SW 1271 (cell line): Measurements from ENCODE around the gene GATAD2A.
A peak's percentile ranks its signal among the peaks of the same experiment; 100 is the strongest.
"Not testable (repeated sequence)": the region's sequence is repeated elsewhere in the genome, so short reads cannot be mapped to it uniquely, and the experiment has no call there.

Experiments used
- DNase-seq, 2 experiments: peaks; one replicate each; lab custom pipeline; 2025; lab: John Stamatoyannopoulos, UW

GATAD2A gene

DNA sequence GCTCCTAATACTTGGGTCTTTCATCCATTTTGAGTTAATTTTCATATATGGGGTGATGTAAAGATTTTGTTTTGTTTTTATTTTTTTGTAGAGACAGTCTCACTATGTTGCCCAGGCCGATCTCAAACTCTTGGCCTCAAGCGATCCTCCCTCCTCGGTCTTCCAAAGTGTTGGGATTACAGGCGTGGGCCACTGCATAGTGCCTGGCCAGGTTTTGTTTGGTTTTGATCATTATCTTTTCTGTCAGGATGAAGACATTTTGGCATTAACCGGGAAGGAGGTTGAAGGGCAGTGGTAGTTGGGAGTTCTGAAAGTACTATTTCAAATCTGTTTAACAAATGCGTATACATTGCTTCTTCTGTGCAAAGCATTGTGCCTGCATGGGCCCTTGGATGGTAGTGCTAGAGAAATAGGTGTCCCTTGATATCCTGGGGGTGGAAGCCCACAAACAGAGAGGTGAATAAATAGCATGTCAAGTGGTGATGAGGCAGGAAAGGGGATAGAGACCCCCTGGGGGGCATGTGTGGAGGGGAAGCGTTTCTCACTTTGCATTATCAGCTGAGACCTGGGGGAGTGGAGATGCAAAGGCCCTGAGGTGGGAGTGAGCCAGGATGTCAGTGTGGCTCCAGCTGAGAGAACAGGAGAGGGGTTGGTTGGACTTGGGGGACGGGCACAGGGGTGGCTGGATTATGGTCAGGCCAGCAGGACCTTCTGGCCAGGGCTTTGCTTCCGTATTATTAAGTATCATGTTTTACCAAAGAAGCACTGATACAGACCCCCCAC is 41.4 kb downstream of the GATAD2A start:
- no peak for DNase-seq

DNA sequence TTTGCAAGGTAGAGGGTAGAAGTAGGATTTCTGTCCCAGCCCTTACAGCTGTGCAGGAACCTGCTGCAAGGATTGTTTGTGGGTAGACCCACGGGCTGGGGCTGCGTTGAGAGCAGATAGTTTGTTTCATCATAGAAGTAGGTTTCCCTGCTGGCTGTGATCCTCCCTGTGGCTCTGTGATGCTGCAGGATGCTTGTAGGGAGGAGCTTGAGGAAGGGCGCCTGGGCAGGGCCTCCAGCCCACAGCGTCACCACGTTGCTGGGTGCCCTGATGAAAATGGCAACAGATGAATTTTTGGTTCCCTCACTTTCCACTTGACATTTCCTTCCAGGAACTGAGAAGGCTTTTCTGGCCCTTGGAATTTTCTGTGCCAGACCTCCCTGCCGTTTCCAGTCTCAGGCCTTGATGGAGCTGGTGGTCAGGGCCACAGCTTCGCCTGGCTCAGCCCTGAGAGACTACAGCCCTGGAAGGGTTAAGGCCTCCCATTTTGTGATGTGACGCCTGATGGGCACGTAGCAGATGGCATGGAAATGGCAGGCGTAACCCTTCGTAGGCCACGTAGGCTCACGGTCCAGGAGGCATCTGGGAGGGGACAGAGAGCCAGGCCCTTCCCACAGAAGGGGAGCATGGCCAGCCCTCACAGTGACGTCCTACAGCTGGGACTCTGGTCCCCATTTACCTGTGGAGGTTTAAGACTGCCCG is 42.2 kb downstream of the GATAD2A start:
- DNase-seq: no peak

DNA sequence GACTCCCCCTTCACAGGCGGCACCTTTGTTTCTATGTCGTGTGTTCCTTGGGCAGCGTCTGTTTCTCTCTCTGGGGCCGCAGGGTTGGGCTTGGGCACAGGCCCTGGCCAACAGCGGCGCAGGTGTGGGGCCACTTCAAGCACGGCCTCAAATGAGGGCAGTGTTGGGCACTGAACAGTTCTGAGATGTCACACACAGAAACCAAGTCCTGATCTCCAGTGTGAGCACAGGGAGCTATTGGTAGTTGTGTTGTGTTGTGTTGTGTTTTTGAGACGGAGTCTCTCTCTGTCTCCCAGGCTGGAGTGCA is 42.7 kb downstream of the GATAD2A start:
- DNase-seq: no peak

DNA sequence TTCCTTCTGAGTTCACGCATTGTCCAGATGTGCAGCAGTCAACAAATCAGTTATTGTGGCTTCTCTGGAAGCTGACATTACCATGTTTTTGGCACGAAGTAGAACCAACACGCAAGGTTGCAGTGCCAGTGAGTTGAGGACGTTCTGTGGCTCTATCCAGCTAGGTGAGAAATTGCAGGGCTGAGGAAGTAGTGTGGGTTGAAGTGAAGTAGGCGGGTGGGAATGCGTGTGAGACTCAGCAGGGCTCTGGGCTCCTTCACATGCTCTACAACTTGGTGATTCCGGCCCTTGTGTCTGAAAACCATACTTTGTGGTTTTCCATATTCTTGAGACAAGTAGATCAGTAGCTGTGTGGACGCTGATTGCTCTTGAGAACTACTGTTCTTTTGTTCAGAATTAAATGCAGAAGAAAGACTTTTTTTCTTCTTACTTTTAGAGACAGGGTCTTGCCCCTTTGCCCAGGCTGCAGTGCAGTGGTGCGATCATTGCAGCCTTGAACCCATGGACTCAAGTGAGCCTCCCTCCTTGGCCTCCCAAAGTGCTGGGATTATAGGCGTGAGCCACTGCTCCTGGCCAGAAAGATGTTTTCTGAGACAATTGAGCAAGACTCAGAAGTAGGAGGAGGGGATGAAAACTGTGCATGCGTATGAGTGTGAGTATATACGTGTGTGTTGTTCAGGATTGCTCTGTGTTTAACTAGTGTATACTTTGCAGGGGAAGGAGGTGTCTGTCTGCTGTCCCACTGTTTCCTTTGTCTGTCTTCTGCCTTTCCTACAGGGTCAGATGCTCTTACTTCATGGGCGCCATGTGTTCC is 46.2 kb downstream of the GATAD2A start:
- DNase-seq: no peak

DNA sequence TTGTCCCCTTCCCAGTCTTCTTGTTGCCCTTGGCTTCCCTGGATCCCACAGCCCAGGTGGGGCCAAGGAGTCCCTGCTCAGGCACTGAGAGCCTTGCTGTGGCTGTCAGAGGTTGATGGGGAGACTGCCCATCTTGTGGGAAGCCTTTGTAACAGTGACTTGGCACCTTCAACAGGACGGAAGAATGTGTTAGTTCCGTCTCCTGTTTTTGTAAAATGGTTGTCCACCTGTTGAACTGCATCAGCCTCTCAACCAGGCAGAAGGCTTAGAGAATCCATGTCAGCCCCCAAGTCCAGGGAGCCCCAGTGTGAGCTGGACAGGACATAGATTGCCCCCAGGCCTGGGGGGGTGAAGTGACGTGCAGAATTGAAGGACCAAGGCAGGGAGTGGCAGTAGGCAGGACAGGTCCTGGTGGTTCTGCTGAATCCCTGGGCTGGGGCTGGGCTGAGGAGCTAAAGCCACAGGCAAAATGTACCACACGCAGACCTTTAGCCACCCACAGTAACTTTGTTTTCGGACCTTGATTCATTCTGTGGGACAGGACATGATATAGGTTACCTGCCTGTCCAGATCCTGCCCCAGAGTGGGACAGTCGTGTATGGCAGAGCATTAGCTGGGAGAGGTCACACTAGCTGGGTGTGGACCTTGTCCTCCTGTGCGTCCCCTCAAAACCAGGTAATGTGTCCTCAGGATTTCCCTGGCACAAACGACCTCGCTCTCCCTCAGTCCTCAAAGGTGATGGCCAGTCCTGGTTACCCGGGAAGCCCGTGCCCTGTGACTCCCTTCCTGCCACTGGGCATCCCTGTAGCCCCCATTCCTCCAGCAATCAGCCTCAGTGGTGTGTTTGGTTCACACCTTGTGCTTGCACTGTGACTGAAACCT is 47.0 kb downstream of the GATAD2A start:
- no peak for DNase-seq

DNA sequence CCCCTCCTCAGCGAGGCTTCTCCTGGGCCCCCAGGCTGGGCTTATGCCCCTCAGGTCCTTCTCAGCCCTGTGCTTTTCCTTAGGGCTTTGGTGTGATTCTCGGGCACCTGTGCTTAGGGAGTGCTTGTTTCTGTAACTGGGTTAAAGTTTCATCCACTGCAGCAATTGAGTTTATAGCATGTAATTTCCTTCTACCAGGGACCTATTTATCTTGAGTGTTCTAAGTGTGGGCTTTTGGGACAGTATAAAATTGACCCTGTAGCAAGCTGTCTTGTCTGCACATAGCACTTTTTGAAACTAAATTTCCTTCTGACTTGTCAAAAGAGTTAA is 47.6 kb downstream of the GATAD2A start:
- no peak for DNase-seq

DNA sequence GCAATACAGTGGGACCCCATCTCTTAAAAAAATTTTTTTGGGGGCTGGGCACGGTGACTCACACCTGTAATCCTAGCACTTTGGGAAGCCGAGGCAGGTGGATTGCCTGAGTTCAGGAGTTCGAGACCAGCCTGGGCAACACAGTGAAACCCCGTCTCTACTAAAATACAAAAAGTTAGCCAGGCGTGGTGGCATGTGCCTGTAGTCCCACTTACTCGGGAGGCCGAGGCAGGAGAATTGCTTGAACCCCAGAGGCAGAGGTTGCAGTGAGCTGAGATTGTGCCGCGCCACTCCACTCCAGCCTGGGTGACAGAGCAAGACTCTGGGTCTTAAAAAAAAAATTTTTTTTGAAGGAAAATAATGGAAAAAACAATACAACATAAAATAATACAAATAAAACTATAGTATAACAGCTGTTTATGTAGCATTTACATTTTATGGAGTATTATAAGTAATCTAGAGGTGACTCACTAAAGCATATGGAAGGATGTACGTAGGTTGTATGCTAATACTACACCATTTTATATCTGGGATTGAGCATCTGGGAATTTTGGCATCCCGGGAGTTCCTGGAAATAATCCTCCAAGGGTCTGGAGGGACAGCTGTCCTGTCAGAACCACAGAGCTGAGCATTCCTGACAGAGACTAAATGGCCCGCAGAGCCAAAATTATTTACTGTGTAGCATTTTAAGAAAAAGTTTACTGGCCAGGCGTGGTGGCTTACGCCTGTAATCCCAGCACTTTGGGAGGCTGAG is 49.9 kb downstream of the GATAD2A start:
- not testable (repeated sequence) for DNase-seq

DNA sequence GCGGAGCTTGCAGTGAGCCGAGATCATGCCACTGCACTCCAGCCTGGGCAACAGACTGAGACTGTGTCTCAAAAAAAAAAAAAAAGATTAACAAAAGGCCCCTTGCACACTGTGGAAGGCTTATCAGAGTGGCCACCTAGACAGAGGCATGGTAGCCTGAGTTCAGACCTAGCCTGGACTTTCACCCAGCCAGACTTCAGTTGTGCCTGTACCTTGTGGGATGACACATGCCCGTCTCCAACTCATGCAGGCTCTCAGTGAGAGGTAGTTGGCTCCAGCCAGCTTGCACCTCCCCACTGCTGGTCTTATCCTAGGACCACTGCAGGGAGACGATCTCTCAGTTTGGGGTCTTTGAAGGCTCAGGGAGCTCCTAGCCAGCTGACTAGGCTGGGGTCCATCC is 52.2 kb downstream of the GATAD2A start:
- DNase-seq: no peak

DNA sequence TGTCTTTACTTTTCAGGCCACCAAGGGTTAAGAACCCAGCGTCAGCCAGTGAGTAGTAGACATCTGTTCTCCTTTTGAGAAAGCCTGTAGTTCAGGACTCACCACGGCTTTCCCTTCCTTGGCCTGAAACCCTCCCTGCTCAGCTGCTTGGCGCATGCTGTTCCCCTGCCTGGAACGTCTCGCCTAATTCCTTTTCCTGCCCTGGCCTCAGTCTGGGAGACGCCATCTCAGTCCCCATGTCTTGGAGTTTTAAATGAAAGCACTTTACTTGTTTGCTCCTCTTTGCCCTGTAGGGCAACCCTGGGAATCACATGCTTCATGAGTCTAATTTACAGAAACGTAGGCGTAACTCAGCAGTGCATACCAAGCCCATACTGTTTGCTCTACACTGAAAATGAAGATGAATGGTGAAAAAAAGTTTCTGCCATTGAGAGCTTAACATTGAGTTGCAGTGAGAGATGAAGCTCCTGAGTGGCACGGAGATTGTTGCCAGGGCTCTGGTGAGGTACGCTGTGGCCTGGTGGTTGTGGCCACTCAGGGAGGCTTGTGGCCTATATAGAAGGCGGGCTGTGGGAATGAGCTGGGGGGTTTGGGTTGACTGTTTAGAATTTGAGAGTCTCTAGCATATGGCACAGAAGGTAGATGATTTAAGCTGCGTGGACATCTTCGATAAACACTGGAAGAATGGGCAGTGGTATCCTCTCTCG is 52.8 kb downstream of the GATAD2A start:
- no peak for DNase-seq

DNA sequence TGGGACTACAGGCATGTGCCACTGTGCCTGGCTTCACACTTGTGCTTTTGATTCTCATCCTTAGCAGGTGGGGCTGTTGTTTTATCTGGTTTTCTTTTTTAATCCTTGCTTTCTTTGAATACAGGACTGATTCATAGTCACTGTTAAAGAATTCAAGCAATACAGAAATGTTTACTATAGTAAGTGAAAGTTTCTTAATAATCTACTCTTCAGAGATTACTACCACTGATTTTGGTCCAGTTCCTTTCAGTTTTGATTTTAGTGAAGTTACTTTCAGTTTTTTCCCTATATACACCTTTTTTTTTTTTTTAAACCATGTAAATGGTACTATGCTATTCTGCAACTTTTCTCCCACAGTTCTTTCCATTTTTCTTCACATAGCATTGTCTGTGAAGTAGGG is 53.6 kb downstream of the GATAD2A start:
- no peak for DNase-seq

DNA sequence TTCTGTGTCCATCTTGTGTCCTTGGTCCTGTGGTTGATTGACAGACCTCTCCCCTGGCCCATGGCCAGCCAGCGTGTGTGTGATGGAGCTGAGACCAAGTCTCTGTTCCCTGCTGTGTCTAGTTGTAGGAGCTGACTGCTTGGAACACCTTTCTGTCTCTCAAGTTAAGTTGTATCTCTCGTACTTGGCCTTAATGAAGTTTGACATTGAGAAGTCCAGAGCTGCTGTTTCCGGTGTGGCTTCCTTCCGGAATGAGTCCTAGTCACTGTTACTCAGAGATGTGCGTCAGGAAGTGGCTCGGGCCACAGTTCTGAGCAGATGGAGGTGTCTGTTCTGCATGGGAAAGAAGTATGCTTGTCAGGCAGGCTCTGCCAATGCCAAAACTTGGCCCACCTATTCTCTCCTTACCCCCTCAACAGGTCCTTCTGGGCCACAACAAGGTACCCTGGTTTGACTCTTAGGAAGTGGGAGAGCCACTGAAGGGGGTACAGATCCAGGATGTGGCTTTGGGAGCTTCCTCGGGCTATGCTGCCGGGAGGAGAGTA is 54.3 kb downstream of the GATAD2A start:
- DNase-seq: peak; percentile 36 to 76

DNA sequence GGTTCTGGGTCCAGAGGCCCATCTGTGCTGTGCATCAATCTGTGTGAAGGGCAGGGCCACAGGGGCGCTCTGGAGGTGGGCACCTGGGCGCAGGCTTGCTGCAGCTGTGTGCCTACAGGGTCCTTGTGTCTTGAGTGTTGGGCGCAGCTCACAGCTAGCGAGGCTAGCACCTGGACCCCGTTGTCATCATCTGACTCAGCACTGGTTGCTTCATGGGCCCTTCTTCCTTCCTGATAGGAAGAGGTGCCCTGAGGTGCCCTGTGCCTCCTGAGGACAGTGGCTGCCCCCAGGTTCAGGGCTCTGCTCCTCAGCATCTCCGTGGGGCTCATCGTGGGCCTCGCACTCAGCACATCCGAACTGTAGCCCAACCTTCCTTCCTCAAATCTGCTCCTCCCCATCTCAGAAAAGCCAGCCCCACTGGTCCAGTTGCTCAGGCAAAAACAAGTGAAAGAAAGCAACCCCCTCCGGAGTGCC is 54.8 kb downstream of the GATAD2A start:
- DNase-seq: no peak

DNA sequence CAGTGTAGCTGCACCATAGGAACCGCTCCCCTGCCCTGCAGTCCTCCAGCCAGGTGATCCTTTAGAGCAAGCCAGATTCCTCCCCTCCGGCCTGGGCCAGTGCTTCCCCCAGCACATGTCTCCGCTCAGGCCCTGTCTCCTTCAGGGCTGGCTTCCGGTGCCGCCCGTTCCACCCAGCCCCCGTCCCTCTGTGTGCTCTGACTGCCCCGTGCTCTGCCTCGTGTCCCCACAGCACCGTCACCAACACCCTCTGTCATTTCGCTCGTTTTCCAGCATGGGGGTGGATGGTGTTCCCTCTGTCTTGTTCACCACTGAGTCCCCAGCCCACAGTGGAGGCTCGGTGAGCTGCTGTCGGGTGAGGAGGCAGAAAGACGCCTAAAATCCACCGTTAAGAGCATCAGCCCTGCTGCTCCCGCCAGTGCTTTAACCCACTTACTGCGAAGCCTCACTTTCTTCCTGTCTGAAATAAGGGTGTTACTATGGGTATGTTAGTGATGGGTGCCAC is 55.3 kb downstream of the GATAD2A start:
- DNase-seq: no peak

DNA sequence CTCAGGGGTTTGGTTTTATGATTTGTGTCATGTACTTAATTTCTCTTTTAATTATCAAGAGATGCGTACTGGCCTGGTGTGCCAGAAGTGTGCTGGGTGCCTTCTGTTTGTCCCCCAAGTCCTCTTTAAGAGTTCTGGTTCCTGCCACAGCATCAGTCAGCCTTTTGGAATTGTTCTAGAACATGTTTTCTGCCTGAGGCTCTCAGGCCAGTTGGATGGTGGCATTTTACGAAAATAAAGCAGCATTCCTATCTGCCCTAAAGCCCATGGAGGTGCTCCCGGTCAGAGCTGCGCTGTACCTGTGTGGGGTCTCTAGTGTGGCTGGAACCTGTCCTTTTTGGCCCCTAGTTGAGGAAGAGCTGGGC is 55.8 kb downstream of the GATAD2A start:
- no peak for DNase-seq

DNA sequence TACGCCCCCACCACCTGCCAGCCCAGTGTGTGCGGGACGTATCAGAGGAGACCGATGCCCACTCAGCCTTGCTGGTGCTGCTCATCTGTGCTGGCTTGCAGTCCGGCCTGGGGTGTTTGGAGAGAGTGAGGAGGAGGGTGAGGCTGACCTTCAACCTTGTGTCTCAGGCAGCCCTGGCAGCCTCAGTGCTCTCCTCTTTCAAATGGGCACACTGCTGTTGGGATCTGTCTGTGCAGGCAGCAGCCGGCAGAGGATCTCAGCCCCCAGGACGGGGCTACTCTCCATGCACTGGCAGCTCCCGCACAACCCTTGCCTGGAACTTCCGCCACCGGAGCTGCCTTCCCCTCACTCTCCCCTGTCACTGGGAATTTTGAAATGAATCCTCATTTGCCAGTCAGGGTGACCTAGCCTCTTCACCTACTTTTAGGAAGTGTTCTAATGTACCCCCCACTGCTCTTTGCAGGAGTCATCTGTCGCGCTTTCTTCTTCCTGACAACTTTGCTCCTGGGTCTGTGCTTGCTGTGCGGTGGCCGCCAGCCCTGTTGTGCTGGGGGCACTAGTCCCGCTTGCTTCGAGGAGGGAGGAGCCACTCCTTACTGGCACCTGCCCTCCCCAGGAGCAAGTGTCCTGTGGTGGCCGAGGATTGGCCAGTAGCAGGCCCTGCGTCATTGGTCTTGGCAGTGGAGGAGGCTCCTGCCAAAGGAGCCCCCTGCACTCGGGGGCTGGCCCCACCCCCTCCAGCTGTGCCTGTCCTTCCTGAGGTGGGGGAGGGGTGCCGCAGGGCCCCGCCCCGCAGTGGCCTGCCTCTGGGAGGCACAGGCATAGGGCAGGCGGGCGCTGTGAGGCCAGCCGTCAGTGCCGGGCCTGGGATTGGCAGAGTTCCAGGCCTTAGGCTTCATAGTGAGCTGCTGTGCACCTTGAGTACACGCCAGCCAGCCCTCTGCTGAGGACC is 56.5 kb downstream of the GATAD2A start:
- no peak for DNase-seq

DNA sequence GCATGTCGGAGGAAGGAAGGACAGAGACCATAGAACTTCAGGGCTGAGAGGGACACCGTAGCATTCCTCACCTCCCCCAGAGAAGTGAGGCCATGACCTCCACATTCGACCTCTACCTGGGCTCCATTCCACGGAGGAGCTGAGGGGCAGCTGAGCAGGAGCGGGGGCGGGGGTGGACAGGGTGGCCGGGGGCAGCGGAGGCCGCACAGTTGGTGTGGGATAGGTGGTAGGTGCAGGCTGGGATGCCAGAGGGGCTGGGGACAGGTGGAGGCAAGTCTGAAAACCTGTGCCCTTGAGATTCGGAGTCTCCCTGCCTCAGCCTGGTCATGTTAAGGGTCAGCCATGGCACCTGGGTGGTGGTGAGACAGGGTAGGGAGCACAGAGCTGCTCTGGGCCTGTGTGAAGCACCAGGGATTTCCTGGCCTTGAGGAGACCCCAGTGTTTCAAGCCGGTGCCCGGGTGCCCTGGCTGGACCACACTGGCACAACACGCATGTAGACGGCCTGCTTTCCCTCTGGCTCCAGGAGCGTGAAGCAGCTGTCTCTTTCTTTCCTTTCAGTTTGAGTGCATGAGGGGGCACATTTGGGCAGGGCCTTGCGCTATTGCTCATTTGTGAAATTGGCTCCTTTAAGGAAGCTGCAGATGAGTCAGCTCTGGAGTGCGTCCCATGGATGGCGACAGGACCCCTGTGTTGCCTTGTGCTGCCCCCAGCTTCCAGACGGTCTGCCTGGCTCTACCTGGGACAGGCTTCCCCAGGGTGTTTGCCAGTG is 58.1 kb downstream of the GATAD2A start:
- DNase-seq: no peak

DNA sequence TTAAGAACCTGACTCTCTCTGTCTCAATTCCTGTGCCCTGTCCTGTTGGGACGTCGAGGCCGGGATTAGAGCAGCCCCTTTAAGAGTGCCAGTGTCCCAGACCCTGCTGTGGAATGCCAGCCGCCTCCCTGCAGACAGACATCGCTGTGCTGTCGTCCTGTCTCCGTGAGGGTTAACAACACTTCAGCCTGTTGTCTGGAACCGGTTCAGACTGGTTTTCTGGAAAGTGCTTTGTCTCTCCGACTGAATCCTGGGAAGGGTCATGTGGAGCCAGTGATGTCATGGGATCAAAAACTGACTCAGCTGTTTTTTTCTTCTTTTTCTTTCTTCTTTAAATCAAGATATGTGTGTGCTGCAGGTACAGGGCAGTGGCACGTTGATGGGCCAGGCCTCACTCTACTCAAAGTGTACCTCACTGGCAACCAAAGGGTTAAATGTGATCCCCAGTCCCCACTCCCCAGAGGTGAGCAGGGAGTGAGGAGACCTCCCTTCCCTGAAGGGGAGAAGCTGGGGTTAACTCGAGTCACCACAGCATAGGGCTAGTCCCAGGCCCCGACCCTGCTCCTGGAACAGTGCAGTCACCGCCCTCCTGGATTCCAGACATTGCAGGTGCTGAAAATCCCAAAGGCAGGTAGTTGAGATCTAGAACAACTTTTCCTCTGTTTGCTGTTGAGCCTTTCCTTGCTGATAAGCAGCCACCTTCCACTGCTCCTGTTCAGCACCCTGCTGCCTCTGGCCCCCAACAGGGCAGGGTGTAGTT is 59.0 kb downstream of the GATAD2A start:
- DNase-seq: no peak
